ENCODE data around the gene PTGFR. TPM values are rescaled to one million over a fixed set of nuclear protein-coding genes. Genes with fewer than 3 reads are reported as not detected.

The PTGFR gene, protein sequence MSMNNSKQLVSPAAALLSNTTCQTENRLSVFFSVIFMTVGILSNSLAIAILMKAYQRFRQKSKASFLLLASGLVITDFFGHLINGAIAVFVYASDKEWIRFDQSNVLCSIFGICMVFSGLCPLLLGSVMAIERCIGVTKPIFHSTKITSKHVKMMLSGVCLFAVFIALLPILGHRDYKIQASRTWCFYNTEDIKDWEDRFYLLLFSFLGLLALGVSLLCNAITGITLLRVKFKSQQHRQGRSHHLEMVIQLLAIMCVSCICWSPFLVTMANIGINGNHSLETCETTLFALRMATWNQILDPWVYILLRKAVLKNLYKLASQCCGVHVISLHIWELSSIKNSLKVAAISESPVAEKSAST
- total RNA-seq = 15.5 and 23.6 TPM in 2 replicates

DNA sequence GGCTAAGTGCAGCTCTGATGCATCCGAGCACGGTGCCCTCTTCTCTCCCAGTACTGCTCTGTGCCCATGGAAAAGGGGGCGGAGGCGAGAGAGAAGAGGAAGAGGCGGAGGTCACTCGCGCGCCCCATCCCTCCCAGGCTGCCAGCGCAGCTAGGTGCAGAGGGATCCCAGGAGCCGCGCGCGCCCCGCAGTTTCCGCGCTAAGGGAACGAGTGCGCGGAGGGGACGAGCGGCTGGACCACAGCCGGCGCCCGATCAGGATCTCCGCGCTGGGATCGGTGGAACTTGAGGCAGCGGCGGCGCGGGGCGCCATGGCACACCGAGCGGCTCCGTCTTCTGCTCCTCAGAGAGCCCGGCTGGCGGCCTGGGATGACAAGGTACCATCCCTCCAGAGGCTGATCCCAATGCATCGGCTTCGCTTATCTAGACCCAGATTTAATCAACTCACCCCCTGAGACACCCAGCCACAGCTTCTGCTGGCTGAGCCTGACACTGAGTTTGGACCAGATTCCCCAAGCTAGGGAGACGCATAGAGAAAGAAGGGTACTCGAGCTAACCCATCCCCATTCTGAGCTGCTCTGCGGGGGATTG is at the start of gene PTGFR:
PTGFR (plus strand) TSS at position 114 of the 590 bp plus-strand sequence. CDS start 1,770 bp downstream, outside the sequence.

Other genes starting within 250 kb of the PTGFR start
- 5.9 and 17.7 TPM in 2 replicates for gene IFI44L, start 129.5 kb downstream of the PTGFR start, total RNA-seq
- 18.4 and 28.0 TPM in 2 replicates for gene IFI44, start 158.9 kb downstream of the PTGFR start, total RNA-seq

All from bronchial smooth muscle cell (primary cell).